PFSK-1 (cell line): Measurements from ENCODE around the gene TAF3.

Experiments used
- POLR2AphosphoS5 ChIP-seq: IDR thresholded peaks from 2 replicates; pipeline ENCODE4 v1.6.1; 2012; ENCODE audit warnings: low read depth, mild to moderate bottlenecking, control low read depth, low read length, moderate library complexity
- SIN3A ChIP-seq: IDR thresholded peaks from 2 replicates; pipeline ENCODE4 v1.6.1; 2012; ENCODE audit warnings: mild to moderate bottlenecking, low read length, moderate library complexity, borderline replicate concordance; ENCODE audit not compliant: insufficient read depth
- TAF1 ChIP-seq: IDR thresholded peaks from 2 replicates; pipeline ENCODE4 v1.6.1; 2012; ENCODE audit warnings: low read length, control low read depth, borderline replicate concordance; ENCODE audit not compliant: insufficient read depth
- TF ChIP-seq, protein P1 (sequence below), 2 experiments: IDR thresholded peaks; 2 replicates each; pipeline versions ENCODE4 v1.6.1 to v1.8.0; 2011 to 2012; ENCODE audit warnings: low read depth in 2 of 2, low read length in 2 of 2, control low read depth in 1 of 2, inconsistent platforms in 1 of 2, mild to moderate bottlenecking in 1 of 2, moderate library complexity in 1 of 2; ENCODE audit not compliant: insufficient read depth in 1 of 2

DNA sequence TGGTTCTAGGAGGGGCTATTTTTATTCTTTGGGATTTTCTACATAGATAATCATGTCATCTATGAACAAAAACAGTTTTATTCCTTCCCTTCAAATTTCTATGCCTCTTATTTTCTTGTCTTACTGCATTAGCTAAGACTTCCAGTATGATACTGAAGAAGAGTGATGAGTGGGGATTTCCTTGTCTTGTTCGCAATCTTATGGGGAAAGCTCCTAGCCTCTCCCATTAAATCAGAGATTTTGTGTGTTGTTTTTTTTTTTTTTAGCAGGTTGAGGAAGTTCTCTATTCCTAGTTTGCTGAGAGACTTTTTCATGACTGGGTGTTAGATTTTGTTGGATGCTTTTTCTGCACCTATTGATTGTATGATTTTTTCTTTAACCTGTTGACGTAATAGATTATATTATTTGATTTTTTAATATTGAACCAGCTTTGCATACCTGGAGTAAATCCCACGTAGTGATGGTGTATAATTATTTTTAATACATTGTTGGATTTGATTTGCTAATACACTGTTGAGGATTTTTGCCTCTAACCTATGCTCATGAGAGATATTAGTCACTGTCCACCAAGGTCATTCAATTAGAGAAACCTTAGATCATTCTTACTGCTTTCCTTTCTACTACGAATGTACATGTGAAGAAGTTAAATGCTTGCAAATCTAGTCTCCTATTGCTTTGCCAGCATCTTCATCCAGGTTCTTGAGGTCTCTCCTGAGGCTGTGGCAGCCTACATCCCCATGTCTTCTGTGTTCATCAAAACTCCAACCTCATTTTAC, 23.9 kb upstream of the TAF3 start:
- TF ChIP-seq, protein P1, sequence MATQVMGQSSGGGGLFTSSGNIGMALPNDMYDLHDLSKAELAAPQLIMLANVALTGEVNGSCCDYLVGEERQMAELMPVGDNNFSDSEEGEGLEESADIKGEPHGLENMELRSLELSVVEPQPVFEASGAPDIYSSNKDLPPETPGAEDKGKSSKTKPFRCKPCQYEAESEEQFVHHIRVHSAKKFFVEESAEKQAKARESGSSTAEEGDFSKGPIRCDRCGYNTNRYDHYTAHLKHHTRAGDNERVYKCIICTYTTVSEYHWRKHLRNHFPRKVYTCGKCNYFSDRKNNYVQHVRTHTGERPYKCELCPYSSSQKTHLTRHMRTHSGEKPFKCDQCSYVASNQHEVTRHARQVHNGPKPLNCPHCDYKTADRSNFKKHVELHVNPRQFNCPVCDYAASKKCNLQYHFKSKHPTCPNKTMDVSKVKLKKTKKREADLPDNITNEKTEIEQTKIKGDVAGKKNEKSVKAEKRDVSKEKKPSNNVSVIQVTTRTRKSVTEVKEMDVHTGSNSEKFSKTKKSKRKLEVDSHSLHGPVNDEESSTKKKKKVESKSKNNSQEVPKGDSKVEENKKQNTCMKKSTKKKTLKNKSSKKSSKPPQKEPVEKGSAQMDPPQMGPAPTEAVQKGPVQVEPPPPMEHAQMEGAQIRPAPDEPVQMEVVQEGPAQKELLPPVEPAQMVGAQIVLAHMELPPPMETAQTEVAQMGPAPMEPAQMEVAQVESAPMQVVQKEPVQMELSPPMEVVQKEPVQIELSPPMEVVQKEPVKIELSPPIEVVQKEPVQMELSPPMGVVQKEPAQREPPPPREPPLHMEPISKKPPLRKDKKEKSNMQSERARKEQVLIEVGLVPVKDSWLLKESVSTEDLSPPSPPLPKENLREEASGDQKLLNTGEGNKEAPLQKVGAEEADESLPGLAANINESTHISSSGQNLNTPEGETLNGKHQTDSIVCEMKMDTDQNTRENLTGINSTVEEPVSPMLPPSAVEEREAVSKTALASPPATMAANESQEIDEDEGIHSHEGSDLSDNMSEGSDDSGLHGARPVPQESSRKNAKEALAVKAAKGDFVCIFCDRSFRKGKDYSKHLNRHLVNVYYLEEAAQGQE (IDR thresholded peaks at IDR 0.05; ENCODE audit: insufficient read depth in 1 of 2, low read depth in 2 of 2, low read length in 2 of 2), result no peak
- no peak for TF ChIP-seq SIN3A
- no peak for TF ChIP-seq TAF1
- no peak for TF ChIP-seq POLR2AphosphoS5
